ENCODE measurements around the gene CTSW.

CTSW gene

GRCh38 chr11:65859812-65860277 is 19.8 kb upstream of the CTSW start (continued):
- no peak for TF ChIP-seq ZNF248 (tag by site-specific recombination; IDR thresholded peaks at IDR 0.05)
- TF ChIP-seq ZBTB49 (tag by site-specific recombination; IDR thresholded peaks at IDR 0.05; ENCODE audit: low read depth) = 0 out of 2 replicates have a peak, but pooled peaks have one; percentile 8
- TF ChIP-seq ZNF394 (tag by site-specific recombination; IDR thresholded peaks at IDR 0.05; ENCODE audit: borderline replicate concordance) = no peak
- no peak; the same call in 1 of the 2 replicates for TF ChIP-seq ZBTB48 (tag by site-specific recombination; IDR thresholded peaks at IDR 0.05)
- no peak for TF ChIP-seq ZNF341 (tag by site-specific recombination; IDR thresholded peaks at IDR 0.05; ENCODE audit: low read depth)
- TF ChIP-seq HIC1 (tag by site-specific recombination; IDR thresholded peaks at IDR 0.05) = no peak

GRCh38 chr11:65860278-65861164 is 19.1 kb upstream of the CTSW start, which contains the start of gene MUS81:
TSS of gene MUS81 (plus strand) at chr11:65860433. CDS start at chr11:65860754, 321 bp downstream.
- CTCF ChIA-PET = interaction anchor here (0.5 to 6.3 kb wide), 46 partner anchors 9 to 246 kb away, joined by 3 to 118 read pairs (median 4); partner anchors contain the start of genes CCDC85B, FIBP, KAT5 and TSGA10IP
- Histone ChIP-seq H3K4me3 (ENCODE audit: low read depth, low read length) (peak within 1 kb of the TSS; percentile 94), H3K4me1 (ENCODE audit: control insufficient read depth, insufficient read depth, low read length) (peaks cover 4% of the 10 kb centered on the region; the same call in 1 of the 2 replicates), H3K36me3 (ENCODE audit: control insufficient read depth in 2 of 2, insufficient read depth in 1 of 2, low read length in 2 of 2) (peaks cover 0 to 54% of the 10 kb centered on the region in 2 experiments; a peak in 1 of 3 replicates), H3K27ac (ENCODE audit: extremely low read depth, low read depth, low read length) (peak within 1 kb of the TSS; percentile 92), H3K9me3 (ENCODE audit: control insufficient read depth, insufficient read depth, low read depth, low read length) (no peaks in the 10 kb centered on the region)
- POLR2A ChIA-PET = interaction anchor here (0.7 to 6.5 kb wide), 25 partner anchors 9 to 407 kb away, joined by 3 to 121 read pairs (median 5); partner anchors contain the start of genes CCDC85B, FIBP, KAT5 and MAP3K11
- TF ChIP-seq, protein P1, sequence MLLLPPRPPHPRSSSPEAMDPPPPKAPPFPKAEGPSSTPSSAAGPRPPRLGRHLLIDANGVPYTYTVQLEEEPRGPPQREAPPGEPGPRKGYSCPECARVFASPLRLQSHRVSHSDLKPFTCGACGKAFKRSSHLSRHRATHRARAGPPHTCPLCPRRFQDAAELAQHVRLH (tag by site-specific recombination; IDR thresholded peaks at IDR 0.05) = no peak
- TF ChIP-seq ZNF571 (tag by site-specific recombination; IDR thresholded peaks at IDR 0.05) (no peak), ZNF558 (tag by site-specific recombination; IDR thresholded peaks at IDR 0.05) (peak; percentile 58; the same call in 1 of the 2 replicates), ZNF324 (tag by site-specific recombination; IDR thresholded peaks at IDR 0.05) (peak; percentile 67), ZNF132 (tag by site-specific recombination; IDR thresholded peaks at IDR 0.05; ENCODE audit: borderline replicate concordance) (no peak), ZNF48 (tag by site-specific recombination; IDR thresholded peaks at IDR 0.05) (no peak), ZNF274 (IDR thresholded peaks at IDR 0.05; ENCODE audit: low read length) (no peak), ZNF274 (tag by site-specific recombination; IDR thresholded peaks at IDR 0.05; ENCODE audit: borderline replicate concordance) (no peak), ZNF521 (tag by site-specific recombination; IDR thresholded peaks at IDR 0.05) (no peak), BCL11A (tag by site-specific recombination; IDR thresholded peaks at IDR 0.05; ENCODE audit: low read depth) (peak; percentile 21; the same call in 1 of the 2 replicates), GLIS2 (tag by site-specific recombination; IDR thresholded peaks at IDR 0.05) (peak; percentile 74), HOXC10 (CRISPR knock-in tag; IDR thresholded peaks at IDR 0.05) (no peak), ZNF777 (tag by site-specific recombination; IDR thresholded peaks at IDR 0.05; ENCODE audit: borderline replicate concordance) (peak; percentile 59; the same call in 1 of the 2 replicates), ZNF202 (tag by site-specific recombination; IDR thresholded peaks at IDR 0.05; ENCODE audit: borderline replicate concordance) (no peak), ZNF266 (tag by site-specific recombination; IDR thresholded peaks at IDR 0.05; ENCODE audit: low read depth) (no peak), ZNF830 (tag by site-specific recombination; IDR thresholded peaks at IDR 0.05; ENCODE audit: low read depth) (no peak), ZNF211 (tag by site-specific recombination; IDR thresholded peaks at IDR 0.05; ENCODE audit: low read depth) (no peak)
- TF ChIP-seq, protein P2, sequence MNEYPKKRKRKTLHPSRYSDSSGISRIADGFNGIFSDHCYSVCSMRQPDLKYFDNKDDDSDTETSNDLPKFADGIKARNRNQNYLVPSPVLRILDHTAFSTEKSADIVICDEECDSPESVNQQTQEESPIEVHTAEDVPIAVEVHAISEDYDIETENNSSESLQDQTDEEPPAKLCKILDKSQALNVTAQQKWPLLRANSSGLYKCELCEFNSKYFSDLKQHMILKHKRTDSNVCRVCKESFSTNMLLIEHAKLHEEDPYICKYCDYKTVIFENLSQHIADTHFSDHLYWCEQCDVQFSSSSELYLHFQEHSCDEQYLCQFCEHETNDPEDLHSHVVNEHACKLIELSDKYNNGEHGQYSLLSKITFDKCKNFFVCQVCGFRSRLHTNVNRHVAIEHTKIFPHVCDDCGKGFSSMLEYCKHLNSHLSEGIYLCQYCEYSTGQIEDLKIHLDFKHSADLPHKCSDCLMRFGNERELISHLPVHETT (tag by site-specific recombination; IDR thresholded peaks at IDR 0.05) = peak; percentile 70; the same call in 1 of the 2 replicates
- TF ChIP-seq, protein P3, sequence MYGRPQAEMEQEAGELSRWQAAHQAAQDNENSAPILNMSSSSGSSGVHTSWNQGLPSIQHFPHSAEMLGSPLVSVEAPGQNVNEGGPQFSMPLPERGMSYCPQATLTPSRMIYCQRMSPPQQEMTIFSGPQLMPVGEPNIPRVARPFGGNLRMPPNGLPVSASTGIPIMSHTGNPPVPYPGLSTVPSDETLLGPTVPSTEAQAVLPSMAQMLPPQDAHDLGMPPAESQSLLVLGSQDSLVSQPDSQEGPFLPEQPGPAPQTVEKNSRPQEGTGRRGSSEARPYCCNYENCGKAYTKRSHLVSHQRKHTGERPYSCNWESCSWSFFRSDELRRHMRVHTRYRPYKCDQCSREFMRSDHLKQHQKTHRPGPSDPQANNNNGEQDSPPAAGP (tag by site-specific recombination; IDR thresholded peaks at IDR 0.05) = no peak; the same call in 1 of the 2 replicates

Measured in HEK293 (cell line).